Choroid plexus epithelial cell (primary cell): ENCODE results near the gene FBXO47.

Source experiments
- DNase-seq: peaks from one replicate; pipeline ENCODE4 v3.0.0-alpha.2; 2010; ENCODE audit warnings: low read depth
- H3K4me3 ChIP-seq: 2 replicates; pipeline ENCODE4 v1.5.1; 2011; ENCODE audit warnings: low read depth, mild to moderate bottlenecking, control low read depth, low read length, moderate library complexity
- CTCF ChIP-seq: conservative IDR thresholded peaks from 2 replicates; pipeline ENCODE4 v1.5.1; 2011; ENCODE audit warnings: low read depth, mild to moderate bottlenecking, control low read depth, inconsistent platforms, low read length, moderate library complexity

Gene FBXO47

GRCh38 chr17:38893607-38894006 lies 73.6 kb downstream of the FBXO47 start:
- TF ChIP-seq CTCF, result no peak
- no peak overlapping the region for H3K4me3 ChIP-seq
- DNase-seq, result peak; percentile 71

DNA sequence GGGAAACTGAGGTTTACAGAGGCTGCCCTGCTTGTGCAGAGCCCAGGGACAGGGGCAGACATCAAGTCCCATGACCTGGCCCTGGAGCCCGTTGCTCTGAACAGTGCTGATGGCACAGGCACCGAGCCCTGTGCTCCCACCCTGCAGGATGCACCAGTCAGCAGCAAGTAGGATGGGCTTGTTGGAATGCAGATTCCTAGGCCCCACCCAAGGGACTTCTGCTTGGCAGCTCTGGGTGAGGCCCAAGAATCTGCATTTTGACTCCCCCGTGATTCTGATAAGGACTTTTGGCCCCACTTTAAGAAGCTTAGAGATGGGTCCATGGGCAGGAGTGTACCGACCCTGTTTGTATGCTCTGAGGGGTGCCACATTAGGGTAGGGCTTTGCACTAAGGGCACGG lies 74.1 kb downstream of the FBXO47 start:
- no peak overlapping the region for H3K4me3 ChIP-seq
- no peak for TF ChIP-seq CTCF
- DNase-seq, result no peak

- DNase-seq, result no peak
- no peak for TF ChIP-seq CTCF
- no peak overlapping the region for H3K4me3 ChIP-seq
These were observed 74.6 kb downstream of the FBXO47 start for GRCh38 chr17:38892620-38893019.

DNA sequence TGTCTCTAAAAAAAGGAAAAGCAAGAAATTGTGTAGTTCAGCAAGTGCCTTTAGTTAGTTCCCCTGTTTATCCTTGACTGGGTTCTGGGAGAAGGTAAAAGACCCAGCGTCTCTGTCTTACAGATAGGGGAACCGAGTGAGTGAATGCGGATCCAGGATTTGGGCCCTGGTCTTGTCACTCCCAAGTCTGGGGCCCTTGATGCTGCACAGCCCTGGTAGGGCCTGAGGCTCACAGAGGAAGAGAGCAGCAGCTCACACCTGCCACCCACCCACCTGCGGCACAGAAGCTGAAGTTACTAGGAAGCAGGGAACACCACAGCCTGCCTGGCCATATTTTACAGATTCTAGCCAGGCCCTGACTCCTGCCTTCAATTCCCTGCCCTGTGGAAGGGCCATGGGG lies 75.1 kb downstream of the FBXO47 start:
- no peak for DNase-seq
- no peak overlapping the region for H3K4me3 ChIP-seq
- TF ChIP-seq CTCF, result no peak

- TF ChIP-seq CTCF, result no peak
- DNase-seq, result no peak
- no peak overlapping the region for H3K4me3 ChIP-seq
These were observed 75.8 kb downstream of the FBXO47 start for GRCh38 chr17:38891441-38891840.

DNA sequence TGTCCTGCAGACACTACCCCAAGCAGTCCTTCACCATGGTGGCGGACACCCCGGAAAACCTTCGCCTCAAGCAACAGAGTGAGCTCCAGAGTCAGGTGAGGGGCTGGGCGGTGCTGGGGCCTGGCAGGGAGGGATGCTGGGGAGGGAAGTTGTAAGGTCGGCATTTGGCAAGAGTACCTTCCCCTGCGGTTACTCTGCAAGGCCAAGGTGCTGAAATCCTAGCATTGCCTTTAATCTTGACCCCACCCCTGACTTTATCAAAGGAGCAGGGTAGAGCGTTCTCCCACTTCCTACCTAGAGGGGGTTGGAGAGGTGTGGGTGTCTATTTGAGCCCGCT lies 76.8 kb downstream of the FBXO47 start:
- no peak for TF ChIP-seq CTCF
- H3K4me3 ChIP-seq, result no peak overlapping the region
- no peak for DNase-seq

GRCh38 chr17:38889745-38890409 lies 77.3 kb downstream of the FBXO47 start:
- DNase-seq, result no peak
- no peak for TF ChIP-seq CTCF
- no peak overlapping the region for H3K4me3 ChIP-seq
